Retinal pigment epithelial cell (primary cell): ENCODE results near the gene MERTK.

Experiments
- DNase-seq: peaks from one replicate; pipeline ENCODE4 v3.0.0-alpha.2; 2010; ENCODE audit warnings: low read depth
- H3K4me3 ChIP-seq: 2 replicates; pipeline ENCODE4 v1.5.1; 2011; ENCODE audit warnings: mild to moderate bottlenecking, low read length, control low read depth, moderate library complexity
- CTCF ChIP-seq: conservative IDR thresholded peaks from 2 replicates; pipeline ENCODE4 v1.5.1; 2011; ENCODE audit warnings: low read depth, low read length, control low read depth, inconsistent platforms

MERTK gene

GRCh38 chr2:111948832-111949231, 50.4 kb downstream of the MERTK start:
- no peak overlapping the region for H3K4me3 ChIP-seq
- DNase-seq, result no peak
- no peak for TF ChIP-seq CTCF

GRCh38 chr2:111950236-111950635, 51.8 kb downstream of the MERTK start:
- no peak for DNase-seq
- no peak overlapping the region for H3K4me3 ChIP-seq
- no peak for TF ChIP-seq CTCF

DNA sequence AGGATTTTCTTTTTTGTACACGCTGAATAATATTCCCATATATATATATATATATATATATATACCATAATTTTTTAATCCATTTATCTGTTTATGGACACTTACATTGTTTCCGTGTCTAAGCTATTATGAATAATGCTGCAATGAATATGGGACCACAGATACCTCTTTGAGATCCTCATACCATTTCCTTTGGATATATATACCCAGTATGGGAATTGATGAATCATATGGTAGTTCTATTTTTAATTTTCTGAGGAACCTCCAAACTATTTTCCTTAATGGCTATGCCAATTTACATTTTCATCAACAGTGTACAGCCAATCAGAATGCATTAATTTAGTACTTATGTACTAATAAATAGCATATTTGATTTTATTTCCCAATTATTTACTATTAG, 53.1 kb downstream of the MERTK start:
- TF ChIP-seq CTCF, result no peak
- no peak overlapping the region for H3K4me3 ChIP-seq
- DNase-seq, result no peak

- TF ChIP-seq CTCF, result no peak
- DNase-seq, result no peak
- no peak overlapping the region for H3K4me3 ChIP-seq
Observed at GRCh38 chr2:111952871-111953452, 54.6 kb downstream of the MERTK start.

DNA sequence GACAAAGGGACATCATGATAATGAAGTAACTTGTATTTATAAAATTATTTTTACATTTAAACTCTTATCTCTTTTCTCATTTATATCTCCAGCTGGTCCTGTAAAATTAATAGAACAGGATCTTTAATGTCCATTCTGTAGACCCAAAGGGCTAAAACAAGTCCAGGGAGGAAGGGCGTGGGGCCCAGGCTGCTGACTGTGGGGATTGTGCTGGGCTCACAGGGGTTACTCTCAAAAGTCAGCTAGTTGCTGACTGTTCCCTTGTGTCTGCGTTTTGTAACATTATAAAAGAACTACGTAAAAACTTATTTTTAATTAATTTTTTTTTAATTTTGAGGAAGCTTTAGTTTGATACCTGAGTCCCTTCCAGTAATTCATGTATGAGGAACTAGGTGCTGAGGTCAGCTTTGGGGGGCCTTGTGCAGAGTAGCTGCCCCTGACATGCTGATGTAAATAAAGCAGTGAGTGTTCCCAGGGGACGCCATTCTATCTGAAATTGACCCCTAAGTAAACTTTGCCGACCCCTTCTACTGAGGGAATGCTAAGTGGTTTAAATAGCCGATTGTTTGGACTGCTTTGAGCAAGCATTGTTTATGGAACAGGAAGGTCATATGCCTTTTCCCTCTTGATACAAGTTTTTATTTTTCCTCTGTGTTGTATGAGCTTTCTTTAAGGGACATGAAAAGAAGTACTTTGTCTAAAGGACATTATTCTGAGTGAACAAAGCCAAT, 56.4 kb downstream of the MERTK start:
- H3K4me3 ChIP-seq, result no peak overlapping the region
- DNase-seq, result no peak
- no peak for TF ChIP-seq CTCF

- H3K4me3 ChIP-seq, result no peak overlapping the region
- DNase-seq, result no peak
- TF ChIP-seq CTCF, result no peak
Observed at GRCh38 chr2:111957872-111958354, 59.5 kb downstream of the MERTK start.

DNA sequence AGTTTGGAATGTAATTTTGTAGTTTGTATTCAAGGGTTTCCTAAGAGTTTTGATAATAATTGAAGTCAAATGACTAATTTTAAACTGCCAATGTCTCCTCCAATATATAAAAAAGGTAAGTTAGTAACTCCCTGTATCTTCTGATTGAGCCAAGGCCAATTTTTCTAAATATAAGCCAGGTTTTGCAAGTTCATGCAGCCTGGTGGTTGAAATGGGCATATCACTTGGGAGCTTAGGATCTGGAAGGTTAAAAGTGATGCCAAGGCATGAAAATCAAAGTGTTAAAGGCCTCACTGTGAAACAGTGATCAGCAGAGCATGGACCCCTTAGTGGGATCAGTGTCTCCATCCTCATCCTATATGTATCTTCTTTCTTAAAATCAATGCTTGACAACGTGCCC, 60.5 kb downstream of the MERTK start:
- TF ChIP-seq CTCF, result peak; percentile 20
- DNase-seq, result no peak
- no peak overlapping the region for H3K4me3 ChIP-seq
